HepG2 (cell line): ENCODE data around the gene DPH3. TPM values are rescaled to one million over a fixed set of nuclear protein-coding genes. Genes with fewer than 3 reads are reported as not detected.

Source experiments
- AGO1 ChIP-seq: fragments of 200-400 bp; formaldehyde crosslinking; IDR thresholded peaks from 2 replicates; pipeline ENCODE4 v1.6.1; 2017; ENCODE audit warnings: mild to moderate bottlenecking, low read depth, low read length, moderate library complexity; ENCODE audit not compliant: poor library complexity, severe bottlenecking
- ARID5B ChIP-seq: IDR thresholded peaks from 2 replicates; pipeline ENCODE4 v1.4.0; 2020; ENCODE audit warnings: mild to moderate bottlenecking, missing genetic modification reagents
- IRF2 ChIP-seq: IDR thresholded peaks from 2 replicates; pipeline ENCODE4 v1.6.1; 2018; ENCODE audit warnings: missing genetic modification reagents, missing compliant biosample characterization
- SKI ChIP-seq: fragments of 450-650 bp; IDR thresholded peaks from one replicate; pipeline ENCODE4 v1.6.1; 2018; ENCODE audit warnings: mild to moderate bottlenecking; ENCODE audit not compliant: partially characterized antibody
- THAP11 ChIP-seq: IDR thresholded peaks from 2 replicates; pipeline ENCODE4 v1.6.1; 2016; ENCODE audit warnings: missing biosample characterization, missing genetic modification reagents
- ZBTB39 ChIP-seq: sonication (generic); formaldehyde crosslinking; IDR thresholded peaks from 2 replicates; pipeline ENCODE4 v1.5.0; 2020; ENCODE audit warnings: missing genetic modification reagents
- ZNF280B ChIP-seq: sonication (generic); formaldehyde crosslinking; IDR thresholded peaks from 2 replicates; pipeline ENCODE4 v1.5.0; 2020; ENCODE audit warnings: missing genetic modification reagents, mild to moderate bottlenecking, borderline replicate concordance
- ZNF350 ChIP-seq: sonication (generic); formaldehyde crosslinking; IDR thresholded peaks from 2 replicates; pipeline ENCODE4 v1.4.0; 2020; ENCODE audit warnings: mild to moderate bottlenecking, low read depth, missing genetic modification reagents, borderline replicate concordance
- ZNF512B ChIP-seq: sonication (generic); formaldehyde crosslinking; IDR thresholded peaks from 2 replicates; pipeline ENCODE4 v1.5.1; 2020; ENCODE audit warnings: missing genetic modification reagents, mild to moderate bottlenecking, borderline replicate concordance
- ZNF609 ChIP-seq: sonication (generic); formaldehyde crosslinking; IDR thresholded peaks from 2 replicates; pipeline ENCODE4 v1.4.0; 2020; ENCODE audit warnings: mild to moderate bottlenecking, missing genetic modification reagents, borderline replicate concordance
- ZNF790 ChIP-seq: sonication (generic); formaldehyde crosslinking; IDR thresholded peaks from 2 replicates; pipeline ENCODE4 v1.8.0; 2022; ENCODE audit warnings: missing genetic modification reagents, mild to moderate bottlenecking, borderline replicate concordance
- ZNF879 ChIP-seq: sonication (generic); formaldehyde crosslinking; IDR thresholded peaks from 2 replicates; pipeline ENCODE4 v1.8.1; 2023; ENCODE audit warnings: missing genetic modification reagents
- polyA plus RNA-seq, 8 experiments: library from polyadenylated mRNA; depleted of rRNA in 3 of 8; stranded (reverse) in 7 of 8; unstranded in 1 of 8; fragments of >200 nt; fragmentation: Illumina TruSeq in 4 of 8; extraction: Trizol in 4 of 8; gene quantifications; 2 replicates each; pipeline versions ENCODE4 v1.2.1 to v1.2.3, GENCODE V29; 2011 to 2016; ENCODE audit warnings: low read depth in 4 of 8, missing spikeins in 1 of 8, mixed read lengths in 1 of 8; ENCODE audit not compliant: insufficient read depth in 1 of 8
- total RNA-seq, 5 experiments: library from RNA; depleted of rRNA; stranded (reverse); fragments of >200 nt; fragmentation: Illumina TruSeq; extraction: Trizol; gene quantifications; 2 replicates each; pipeline ENCODE4 v1.2.3, GENCODE V29; 2016; ENCODE audit warnings: low read depth in 1 of 5

DPH3 gene
- total and polyA plus RNA-seq, 2 of the 13 experiments (the other 11 are each of a cell fraction or from before 2014, with no cell fraction given) = 18.3 to 21.6 TPM

- TF ChIP-seq ZNF512B (CRISPR knock-in tag) (no peak), ZNF879 (CRISPR knock-in tag) (no peak), IRF2 (CRISPR knock-in tag) (no peak), THAP11 (CRISPR knock-in tag) (peak; percentile 42; the same call in 1 of the 2 replicates), ZNF280B (CRISPR knock-in tag) (no peak), AGO1 (no peak), SKI (peak; percentile 21), ZNF350 (CRISPR knock-in tag) (no peak), ARID5B (CRISPR knock-in tag) (peak; percentile 85), ZBTB39 (CRISPR knock-in tag) (no peak), ZNF609 (CRISPR knock-in tag) (no peak), ZNF790 (CRISPR knock-in tag) (no peak)
Observed at GRCh38 chr3:16252243-16252978, 12.3 kb downstream of the DPH3 start (continued).
